DND-41 (cell line): ENCODE data around the gene TMEM132D.

Experiments used
- EZH2 ChIP-seq: IDR thresholded peaks from 3 replicates; pipeline ENCODE4 v1.6.1; 2012; ENCODE audit warnings: borderline replicate concordance, low read depth, mild to moderate bottlenecking, moderate library complexity, low read length, inconsistent platforms; ENCODE audit not compliant: severe bottlenecking
- TF ChIP-seq, protein P1 (sequence below): IDR thresholded peaks from 2 replicates; pipeline ENCODE4 v1.5.1; 2012; ENCODE audit warnings: borderline replicate concordance, low read length, moderate library complexity, mild to moderate bottlenecking; ENCODE audit not compliant: poor library complexity, severe bottlenecking; ENCODE audit errors: extremely low read depth

DNA sequence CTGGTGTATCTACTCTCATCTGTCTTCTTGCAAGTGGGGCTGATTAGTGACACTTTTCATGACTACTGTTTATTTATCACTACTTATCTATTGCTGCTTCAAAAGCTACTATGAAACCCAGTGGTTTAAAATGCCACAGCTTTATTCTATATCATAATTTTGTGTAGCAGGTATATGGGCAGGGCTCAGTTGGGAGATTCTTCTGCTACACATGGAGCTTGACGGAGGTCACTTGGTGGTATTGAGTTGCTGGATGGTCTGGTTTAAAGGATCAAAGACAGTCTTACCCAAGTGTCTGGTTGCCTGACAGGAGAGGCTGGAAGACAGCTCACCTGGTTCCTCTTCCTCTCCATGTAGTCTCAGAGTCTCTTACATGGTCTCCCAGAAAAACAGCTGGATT, 222.7 kb downstream of the TMEM132D start:
- TF ChIP-seq, protein P1, sequence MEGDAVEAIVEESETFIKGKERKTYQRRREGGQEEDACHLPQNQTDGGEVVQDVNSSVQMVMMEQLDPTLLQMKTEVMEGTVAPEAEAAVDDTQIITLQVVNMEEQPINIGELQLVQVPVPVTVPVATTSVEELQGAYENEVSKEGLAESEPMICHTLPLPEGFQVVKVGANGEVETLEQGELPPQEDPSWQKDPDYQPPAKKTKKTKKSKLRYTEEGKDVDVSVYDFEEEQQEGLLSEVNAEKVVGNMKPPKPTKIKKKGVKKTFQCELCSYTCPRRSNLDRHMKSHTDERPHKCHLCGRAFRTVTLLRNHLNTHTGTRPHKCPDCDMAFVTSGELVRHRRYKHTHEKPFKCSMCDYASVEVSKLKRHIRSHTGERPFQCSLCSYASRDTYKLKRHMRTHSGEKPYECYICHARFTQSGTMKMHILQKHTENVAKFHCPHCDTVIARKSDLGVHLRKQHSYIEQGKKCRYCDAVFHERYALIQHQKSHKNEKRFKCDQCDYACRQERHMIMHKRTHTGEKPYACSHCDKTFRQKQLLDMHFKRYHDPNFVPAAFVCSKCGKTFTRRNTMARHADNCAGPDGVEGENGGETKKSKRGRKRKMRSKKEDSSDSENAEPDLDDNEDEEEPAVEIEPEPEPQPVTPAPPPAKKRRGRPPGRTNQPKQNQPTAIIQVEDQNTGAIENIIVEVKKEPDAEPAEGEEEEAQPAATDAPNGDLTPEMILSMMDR = no peak
- TF ChIP-seq EZH2 = no peak
